Activated CD4-positive, alpha-beta T cell treated with anti-CD3 and anti-CD28 coated beads, Interleukin-2, amount 50 U/mL, for 1 hour (primary cell): ENCODE measurements around the gene CHPT1.
"Not testable (repeated sequence)": the region's sequence is repeated elsewhere in the genome, so short reads cannot be mapped to it uniquely, and the experiment has no call there.

ENCODE experiments used
- DNase-seq: peaks from one replicate; pipeline ENCODE4 v3.0.0-alpha.2; 2020

CHPT1 gene

DNA sequence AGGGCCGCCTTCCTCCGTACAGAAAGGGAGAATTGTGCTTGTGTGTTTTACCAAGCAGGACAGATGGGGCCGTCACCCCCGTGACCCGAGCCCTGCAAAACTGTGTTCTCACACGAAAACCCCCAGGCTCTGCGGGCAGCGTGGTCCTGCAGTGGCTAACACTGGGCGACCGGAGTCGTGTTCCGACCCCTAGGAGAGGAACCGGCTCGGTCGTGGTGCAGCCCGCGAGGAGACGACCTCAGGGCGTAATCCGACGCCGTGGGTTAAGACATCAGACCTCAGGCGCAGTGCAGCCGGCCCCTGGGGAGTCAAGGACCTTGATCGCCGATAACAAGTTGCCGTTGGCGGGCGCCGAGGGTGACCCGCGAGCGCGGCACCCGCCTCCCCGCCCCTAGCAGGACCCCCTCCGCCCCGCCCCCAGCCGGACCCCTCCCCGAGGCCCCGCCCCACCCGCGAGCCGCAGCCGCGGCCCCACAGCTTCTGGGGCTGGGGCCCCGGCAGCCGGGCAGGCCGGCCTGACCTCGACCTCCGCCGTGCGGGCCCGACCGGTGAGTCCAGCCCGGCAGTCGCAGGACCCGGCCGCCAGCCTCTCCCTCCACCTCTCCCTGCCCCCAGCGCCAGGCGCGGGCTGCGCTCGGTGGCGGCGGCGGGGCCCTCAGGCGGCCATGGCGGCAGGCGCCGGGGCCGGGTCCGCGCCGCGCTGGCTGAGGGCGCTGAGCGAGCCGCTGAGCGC lies at the start of gene CHPT1:
TSS of gene CHPT1 (plus strand) at position 444 of the 733 bp plus-strand sequence. CDS start at position 666, 222 bp downstream.
- peak; percentile 45 for DNase-seq

DNA sequence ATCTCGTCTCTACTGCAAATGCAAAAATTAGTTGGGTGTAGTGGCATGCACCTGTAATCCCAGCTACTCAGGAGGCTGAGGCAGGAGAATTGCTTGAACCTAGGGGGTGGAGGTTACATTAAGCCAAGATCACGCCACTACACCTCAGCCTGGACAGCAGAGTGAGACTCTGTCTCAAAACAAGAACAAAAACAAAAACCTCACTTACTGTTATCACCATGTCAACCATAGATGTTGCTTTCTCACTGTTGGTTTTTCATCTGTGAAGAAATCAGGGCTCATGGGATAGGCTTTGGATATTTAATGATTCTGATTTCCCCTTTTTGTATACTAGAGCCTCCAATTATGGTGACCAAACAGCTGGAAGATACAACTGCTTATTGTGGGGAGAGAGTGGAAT lies 49.7 kb upstream of the CHPT1 start:
- DNase-seq: no peak

DNA sequence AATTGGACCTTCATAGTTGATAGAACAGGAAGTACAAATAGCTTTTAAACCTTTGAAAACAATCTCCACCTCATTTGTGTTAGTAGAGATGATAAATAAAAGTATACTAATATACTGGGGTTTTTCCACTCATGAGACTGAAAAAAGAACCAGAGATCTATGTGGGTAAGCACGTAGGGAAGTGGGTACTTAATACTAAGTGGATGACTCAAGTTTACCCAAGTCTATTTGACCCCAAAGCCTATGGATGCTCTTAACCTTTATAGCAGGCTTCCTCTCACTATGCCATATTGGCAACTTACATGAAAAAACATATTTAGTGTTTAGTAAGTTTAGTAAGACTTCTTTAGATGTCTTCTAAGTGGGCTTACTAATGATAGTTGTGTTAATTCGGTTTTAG lies 49.2 kb upstream of the CHPT1 start:
- no peak for DNase-seq

DNA sequence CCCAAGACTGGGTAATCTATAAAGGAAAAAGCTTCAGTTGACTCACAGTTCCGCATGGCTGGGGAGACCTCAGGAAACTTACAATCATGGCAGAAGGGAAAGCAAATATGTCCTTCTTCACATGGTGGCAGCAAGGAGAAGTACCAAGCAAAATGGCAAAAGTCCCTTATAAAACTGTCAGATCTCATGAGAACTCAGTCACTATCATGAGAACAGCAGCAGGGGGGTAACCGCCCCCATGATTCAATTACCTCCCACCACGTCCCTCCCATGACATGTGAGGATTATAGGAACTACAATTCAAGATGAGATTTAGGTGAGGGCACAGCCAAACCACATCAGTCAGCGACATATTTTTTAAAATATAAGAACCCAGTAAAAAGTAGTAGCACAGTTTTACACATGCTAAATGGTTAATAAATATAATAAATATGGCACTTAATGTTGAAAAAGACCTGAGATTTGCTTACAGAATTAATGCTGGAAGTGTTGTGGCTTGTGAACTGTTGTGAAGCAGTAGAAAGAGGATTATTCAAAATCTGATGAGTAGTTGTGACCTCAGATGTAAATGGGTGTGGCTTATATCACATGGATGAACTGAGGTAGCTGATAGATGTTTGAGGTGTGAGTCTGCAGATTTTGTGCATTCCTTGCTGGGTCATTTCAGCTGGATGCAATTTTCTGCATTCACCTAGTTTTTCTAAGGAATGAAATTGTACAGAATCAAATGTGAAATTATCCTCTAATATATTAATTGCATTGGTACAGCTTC lies 46.9 kb upstream of the CHPT1 start:
- DNase-seq: no peak

DNA sequence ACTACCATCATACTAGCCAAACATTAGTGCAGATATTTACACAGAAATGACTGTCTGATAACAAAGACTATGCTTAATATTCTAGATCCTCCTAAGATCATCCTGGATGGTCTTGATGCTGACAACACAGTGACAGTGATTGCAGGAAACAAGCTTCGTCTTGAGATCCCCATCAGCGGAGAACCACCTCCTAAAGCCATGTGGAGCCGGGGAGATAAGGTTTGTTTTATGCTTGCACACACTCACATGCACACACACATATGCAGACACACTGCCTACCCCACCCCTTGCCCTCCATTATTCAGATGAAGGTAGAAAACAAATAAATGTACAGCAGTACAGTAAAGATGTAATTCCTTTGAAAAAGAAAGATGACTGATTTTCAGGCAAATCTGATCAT lies 44.4 kb upstream of the CHPT1 start:
- no peak for DNase-seq

DNA sequence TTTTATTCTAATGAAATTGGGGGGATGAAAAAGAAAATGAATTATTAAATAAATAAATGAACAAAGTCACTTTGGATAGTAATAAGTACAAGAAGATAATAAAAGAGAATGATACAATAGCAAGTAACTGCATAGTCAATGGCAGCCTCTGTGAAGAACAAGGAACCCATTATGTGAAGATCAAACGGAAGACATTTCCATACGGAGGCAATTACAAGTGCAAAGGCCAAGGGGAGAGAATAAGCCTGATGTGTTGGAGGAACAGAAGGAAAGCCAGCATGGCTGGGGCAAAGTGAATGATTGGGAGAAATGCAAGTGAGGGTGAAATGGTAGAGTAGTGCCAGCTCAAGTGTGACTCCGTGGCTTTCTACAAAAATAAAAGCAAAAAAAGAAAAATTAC lies 43.9 kb upstream of the CHPT1 start:
- DNase-seq: no peak

DNA sequence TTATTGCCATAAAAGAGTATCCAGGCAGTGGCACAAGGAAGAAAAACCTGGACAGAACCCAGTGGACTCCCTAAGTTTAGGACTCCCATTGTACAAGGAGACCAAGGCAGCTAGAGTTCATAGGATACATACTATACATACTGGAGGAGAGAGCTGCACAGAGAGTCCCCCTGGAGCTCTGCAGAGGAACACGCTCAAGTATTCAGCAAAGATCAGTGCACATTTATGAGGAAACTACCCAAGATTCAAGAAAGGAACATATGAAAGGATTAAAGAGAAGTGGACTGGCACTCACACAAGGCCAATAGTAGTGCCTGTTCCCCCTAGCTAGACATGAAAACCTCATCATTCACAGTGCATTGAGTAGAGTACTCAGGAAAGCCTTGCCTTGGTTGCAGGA lies 43.0 kb upstream of the CHPT1 start:
- no peak for DNase-seq

DNA sequence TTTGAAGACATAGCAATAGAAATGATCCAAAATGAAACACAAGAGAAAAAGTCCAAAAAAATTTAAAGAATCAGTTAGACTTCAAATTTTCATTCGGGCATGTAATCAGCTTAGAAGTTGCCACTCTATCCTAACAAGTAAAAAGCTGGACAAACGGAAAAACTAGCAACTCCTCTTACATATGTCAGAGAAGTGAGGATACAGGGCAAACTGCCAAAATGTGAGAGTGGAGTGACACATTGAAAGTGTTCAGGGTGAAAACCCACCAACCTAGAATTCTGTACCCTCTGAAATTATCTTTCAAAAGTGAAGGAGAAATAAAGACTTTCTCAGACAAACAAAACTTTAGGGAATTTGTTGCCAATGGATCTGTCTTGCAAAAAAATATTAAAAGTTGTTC lies 42.0 kb upstream of the CHPT1 start:
- no peak for DNase-seq

DNA sequence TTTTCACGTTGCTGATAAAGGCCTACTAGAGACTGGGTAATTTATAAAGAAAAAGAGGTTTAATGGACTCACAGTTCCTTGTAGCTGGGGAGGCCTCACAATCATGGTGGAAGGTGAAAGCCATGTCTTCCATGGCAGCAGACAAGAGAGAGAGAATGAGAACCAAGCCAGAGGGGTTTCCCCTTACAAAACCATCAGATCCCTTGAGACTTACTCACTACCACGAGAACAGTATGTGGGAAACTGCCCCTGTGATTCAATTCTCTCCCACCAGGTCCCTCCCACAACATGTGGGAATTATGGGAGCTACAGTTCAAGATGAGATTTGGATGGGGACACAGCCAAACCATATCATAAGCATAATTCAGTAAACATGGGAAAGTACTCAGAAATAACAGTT lies 36.8 kb upstream of the CHPT1 start:
- not testable (repeated sequence) for DNase-seq

DNA sequence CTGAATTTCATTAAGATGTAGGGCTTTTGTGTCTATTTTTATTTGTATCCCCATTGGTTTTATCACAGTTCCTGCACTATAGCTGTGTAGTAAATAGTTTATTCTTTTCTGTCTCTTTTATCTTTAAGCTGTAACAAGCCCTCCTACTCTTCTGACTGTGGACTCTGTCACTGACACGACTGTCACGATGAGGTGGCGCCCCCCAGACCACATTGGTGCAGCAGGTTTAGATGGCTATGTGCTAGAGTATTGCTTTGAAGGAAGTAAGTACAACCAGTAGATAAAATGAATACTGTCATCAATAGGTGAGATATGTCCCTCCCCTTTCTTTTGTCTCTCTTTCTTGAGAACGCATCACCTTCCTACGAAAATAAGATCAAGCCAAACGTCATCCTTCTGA lies 34.1 kb upstream of the CHPT1 start:
- DNase-seq: no peak

DNA sequence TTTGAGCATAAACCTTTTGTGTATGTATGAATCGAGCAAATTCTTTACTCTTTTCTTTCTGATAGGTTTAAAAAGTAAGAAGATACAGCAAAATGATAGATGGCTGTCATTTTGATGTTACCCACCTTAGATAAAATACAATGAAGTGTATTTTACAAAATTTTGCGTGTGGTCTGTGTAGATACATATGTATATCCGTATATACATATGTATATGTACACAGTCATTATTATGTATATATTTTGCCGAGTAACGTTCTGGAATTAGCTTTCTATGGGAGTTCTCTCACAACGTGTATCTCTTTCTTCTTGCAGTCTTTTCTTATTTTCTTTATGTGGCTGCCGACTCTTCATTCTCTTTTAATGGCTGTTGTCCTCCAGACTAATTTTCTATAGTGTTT lies 32.4 kb upstream of the CHPT1 start:
- no peak for DNase-seq

DNA sequence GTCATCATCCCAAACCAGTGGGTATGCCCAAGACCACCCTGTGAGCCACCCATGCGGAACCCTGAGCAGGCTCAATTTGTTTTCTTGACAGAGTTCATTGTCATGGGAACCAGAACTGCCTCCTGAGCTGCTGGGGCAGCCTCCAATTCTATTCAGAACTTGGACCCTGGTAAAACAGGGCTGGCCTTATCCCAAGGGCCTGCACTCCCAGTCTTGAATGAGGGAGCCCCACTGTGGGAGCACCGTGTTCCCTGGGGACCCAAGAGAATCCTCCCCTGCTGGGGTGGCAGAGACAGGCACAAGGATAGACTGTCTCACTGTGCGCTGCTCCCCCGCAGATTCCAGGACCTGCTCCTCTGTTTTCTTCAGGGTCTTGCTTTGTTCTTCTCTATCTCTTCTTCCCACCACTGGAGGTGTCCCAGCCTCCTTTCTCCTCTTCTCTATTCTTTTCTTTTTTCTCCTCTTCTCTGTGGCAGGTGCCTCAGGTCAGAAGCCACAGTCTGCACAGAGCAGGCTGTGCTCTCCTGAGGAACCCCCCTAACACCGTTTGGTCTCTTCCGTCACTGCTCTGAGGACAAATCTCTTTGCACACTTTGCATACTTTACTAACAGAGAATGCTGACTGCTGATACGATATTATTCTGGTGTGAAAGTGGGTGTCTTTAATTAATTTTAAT lies 31.2 kb upstream of the CHPT1 start:
- no peak for DNase-seq

DNA sequence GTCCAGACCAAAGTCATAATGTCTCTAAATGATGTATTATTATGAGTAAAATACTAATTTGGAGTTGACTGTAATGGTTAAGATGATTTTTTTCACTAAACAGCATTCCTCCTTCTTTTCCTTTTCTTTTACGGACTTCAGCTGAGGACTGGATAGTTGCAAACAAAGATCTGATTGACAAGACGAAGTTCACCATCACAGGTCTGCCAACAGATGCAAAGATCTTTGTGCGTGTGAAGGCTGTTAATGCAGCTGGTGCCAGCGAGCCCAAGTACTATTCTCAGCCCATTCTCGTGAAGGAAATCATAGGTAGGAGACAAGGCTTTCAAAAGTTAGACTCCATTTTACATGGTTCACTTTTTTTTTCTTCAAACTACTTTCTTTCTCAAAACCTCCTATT lies 29.8 kb upstream of the CHPT1 start:
- no peak for DNase-seq

DNA sequence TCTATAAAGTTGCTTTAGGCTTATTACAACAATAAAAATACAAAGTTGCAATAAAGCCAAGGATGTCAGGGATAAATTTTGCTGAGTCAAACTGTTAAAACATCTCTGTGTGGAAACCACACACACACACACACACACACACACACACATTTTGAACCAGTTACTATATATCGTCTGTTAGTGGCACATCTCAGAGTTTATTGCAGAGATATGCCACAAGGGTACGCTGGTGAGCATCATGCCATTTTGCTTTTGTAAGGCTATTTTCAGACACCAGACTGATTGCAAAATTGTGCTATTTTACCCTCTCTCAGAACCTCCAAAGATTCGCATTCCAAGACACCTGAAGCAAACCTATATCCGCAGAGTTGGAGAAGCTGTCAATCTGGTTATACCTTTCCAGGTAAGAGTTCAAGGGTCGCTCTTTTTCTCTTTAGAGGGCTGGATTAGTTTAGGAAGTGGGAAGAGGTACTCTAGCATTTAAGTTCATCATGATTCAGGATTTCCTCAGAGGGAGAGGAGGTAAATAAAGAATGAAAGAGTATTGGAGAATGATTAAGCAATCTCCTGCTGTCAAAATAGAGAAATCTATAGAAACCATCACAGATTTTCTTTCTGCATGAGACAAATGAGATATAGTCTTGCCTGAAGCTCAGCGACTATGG lies 27.3 kb upstream of the CHPT1 start:
- DNase-seq: peak; percentile 22

DNA sequence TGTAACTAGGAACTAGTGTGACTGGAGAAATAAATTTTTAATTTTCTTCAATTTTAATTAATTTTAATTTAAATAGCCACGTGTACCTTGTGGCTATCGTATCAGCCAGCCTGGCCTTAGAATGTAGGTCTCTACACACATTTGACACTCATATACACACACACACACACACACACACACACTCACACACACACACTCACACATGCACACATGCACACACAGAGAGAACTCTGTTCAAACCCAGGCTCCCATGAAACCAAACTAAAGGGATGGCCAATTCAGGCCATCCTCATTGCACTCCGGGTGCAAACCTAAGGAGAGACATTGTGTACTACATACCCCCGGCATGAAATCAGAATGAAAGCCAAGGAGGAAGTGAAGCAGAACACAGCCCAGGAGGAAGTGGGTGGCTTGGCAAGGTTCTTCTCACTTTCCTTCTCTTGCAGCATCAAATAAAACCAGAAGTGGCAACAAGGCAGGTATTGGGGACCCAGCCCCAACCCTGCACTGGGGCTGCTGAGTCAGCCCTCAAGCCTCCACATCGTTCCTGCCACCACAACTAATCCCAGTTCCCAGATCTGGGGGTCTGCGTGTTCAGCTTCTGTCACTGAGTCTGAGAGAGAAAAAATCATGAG lies 26.2 kb upstream of the CHPT1 start:
- DNase-seq: no peak

DNA sequence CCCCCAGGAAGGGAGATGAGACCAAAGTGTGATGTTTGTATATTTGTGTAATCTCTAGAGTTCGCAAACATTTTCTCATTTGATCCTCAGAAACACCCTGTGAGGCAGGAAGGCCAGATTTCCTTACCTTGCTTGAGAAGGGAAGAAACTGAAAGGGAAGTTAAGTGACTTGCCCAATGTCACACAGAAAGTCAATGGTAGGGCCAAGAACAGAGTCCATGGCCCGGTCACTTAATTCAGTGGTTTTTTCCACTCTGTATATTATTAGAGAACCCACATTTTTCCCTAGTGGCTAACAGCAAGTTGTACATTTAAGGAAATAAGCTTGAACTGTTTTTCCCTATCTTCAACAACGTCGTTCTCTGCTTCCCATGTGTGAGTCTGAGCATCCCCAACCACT lies 25.6 kb upstream of the CHPT1 start:
- DNase-seq: no peak

DNA sequence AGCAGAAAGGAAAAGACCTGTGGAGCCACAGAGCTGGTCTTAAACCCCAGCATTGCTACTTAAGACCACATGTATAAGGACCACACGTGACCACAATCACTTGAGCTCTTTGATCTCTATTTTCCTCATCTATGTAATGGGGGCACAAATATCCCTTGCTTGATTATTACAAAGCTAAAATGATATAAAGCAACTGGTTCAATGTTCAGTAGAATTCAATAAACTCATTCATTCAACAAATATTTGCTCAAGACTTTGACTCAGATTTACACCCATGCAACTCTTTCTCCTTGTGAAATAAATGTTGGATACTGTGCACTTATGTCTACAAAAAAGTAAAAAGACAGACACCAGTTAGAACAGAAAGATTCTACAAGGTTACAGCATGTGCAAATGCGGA lies 21.9 kb upstream of the CHPT1 start:
- no peak for DNase-seq

DNA sequence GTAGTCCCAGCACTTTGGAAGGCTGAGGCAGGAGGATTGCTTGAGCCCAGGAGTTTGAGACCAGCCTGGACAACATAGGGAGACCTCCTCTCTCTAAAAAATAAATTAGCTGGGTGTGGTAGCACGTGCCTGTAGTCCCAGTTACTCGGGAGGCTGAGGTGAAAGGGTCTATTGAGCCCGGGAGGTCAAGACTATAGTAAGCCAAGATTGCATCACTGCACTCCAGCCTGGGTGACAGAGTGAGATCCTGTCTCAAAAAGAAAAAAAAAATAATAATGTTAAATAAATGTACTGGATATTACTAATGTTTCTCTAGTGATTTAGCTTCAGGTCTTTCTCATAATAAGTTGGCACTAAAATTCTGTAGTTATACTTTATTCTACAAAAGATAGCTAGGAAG lies 20.9 kb upstream of the CHPT1 start:
- not testable (repeated sequence) for DNase-seq

DNA sequence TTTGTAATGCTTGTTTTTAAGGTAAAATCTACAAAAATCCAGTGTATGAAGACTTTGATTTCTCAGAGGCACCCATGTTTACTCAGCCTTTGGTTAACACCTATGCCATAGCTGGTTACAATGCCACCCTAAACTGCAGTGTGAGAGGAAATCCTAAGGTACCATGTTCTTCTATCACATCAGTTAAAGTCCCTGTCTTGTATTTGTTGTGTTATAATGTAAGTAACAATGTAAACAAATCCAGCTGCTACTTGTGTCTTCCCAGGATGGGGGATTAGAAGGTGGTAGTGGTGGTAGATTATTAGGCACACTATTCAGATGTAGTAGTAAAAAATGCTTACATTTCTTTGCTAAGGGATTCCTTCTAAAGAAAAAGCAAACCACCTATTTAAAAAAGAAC lies 19.4 kb upstream of the CHPT1 start:
- no peak for DNase-seq

DNA sequence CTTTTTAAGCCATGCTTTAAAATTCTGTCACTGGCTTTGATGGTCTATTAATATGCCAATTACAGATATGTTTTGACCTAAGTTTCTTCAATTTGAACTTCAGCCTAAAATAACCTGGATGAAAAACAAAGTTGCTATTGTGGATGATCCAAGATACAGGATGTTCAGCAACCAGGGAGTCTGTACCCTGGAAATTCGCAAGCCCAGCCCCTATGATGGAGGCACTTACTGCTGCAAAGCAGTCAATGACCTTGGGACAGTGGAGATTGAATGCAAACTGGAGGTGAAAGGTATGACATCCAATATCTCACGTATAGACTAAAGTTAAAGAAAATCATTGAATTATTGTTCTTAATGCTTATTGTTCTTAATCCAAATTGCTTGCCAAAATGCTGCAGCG lies 17.2 kb upstream of the CHPT1 start:
- no peak for DNase-seq

DNA sequence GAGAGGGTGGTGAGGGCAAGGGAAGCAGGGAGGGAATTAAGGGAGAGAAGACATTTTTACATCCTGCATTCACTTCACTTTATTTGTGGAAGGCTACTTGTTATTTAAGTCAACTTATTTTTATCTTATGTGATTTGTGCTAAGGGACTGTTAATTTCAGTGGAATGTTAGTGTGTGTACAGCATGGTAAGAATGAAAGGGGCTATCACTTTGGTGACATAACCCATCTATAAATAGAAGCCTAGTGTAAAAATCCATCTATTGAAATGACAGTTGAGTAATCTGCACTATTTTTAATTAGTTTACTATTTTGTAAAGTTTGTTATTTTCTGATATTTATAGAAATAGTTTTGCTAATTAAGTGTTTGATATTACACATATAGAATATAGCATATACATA lies 16.8 kb upstream of the CHPT1 start:
- DNase-seq: no peak

DNA sequence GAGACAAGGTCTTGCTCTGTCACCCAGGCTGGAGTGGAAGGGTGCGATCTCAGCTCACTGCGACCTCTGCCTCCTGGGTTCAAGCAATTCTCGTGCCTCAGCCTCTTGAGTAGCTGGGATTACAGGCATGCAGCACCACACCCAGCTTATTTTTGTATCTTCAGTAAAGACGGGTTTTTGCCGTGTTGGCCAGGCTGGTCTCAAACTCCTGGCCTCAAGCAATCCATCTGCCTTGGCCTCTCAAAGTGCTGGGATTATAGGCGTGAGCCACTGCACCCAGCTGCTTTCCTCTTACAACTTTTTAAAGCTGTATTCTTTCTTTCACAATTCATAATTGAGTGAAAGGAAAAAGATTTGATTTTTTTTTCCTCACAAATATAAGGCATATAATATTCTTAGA lies 15.8 kb upstream of the CHPT1 start:
- DNase-seq: not testable (repeated sequence)

DNA sequence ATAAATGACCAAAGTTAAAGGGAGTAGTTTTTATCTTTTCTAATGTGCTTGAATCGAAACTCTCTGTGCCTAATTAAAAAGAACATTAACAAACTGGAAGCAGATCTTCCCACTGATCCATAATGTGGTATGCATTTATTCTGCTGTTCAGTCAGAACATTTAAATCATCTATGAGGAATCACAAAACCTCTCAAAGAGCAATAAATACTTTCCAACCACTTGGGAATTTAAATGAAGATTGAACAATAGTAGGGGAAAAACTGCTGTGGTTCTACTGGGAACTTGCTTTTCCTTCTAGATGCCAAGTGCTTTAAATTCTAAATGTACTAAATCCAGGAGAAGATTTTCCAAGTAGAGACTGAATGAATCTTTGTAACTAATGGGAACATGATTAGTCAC lies 12.3 kb upstream of the CHPT1 start:
- no peak for DNase-seq
